Erythroblast (primary cell): ENCODE data around the gene EFCAB10.

Experiments
- GATA1 ChIP-seq: IDR thresholded peaks from 2 replicates; pipeline ENCODE4 v1.6.1; 2011; ENCODE audit warnings: low read depth, mild to moderate bottlenecking, control low read depth, low read length, moderate library complexity
- POLR2A ChIP-seq: IDR thresholded peaks from 2 replicates; pipeline ENCODE4 v1.6.1; 2011; ENCODE audit warnings: mild to moderate bottlenecking, low read length

DNA sequence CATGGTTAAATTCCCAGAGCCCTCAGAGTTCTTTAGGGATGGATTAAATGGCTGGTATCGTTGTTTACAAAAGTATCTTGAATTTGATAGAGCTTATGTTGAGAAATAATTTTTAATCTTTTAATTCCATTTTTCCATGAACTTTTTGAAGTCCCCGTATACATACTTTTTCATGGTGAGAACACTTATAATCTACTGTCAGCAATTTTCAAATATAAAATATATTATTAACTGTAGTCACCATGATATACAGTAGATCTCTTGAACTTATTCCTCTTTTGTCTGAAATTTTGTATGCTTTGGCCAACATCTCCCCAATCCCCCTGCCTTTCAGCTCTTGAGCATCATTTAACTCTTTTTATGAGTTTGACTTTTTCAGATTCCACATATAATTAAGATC lies 9.4 kb downstream of the EFCAB10 start:
- TF ChIP-seq POLR2A: no peak
- TF ChIP-seq GATA1: no peak
